HG03558 (cell line): ENCODE measurements around the gene ADAMTS2.

Source experiments
- ATAC-seq: cut with Tn5 transposase; IDR thresholded peaks from one replicate; pipeline ENCODE4 v1.9.1; 2021; ENCODE audit warnings: moderate number of reproducible peaks; ENCODE audit not compliant: unreplicated experiment; ENCODE audit errors: extremely low read depth

ADAMTS2 gene

GRCh38 chr5:179171251-179171815 lies 173.9 kb downstream of the ADAMTS2 start:
- ATAC-seq: no peak

GRCh38 chr5:179170606-179171005 lies 174.7 kb downstream of the ADAMTS2 start:
- ATAC-seq: no peak

GRCh38 chr5:179169836-179170235 lies 175.4 kb downstream of the ADAMTS2 start:
- ATAC-seq: no peak

GRCh38 chr5:179168664-179169063 lies 176.6 kb downstream of the ADAMTS2 start:
- ATAC-seq: no peak

GRCh38 chr5:179167871-179168451 lies 177.3 kb downstream of the ADAMTS2 start:
- ATAC-seq: no peak

GRCh38 chr5:179166886-179167841 lies 178.1 kb downstream of the ADAMTS2 start:
- no peak for ATAC-seq

GRCh38 chr5:179166171-179166885 lies 178.9 kb downstream of the ADAMTS2 start:
- no peak for ATAC-seq

GRCh38 chr5:179165421-179166170 lies 179.7 kb downstream of the ADAMTS2 start:
- ATAC-seq: no peak

GRCh38 chr5:179164331-179165311 lies 180.6 kb downstream of the ADAMTS2 start:
- no peak for ATAC-seq

GRCh38 chr5:179163236-179164155 lies 181.8 kb downstream of the ADAMTS2 start:
- no peak for ATAC-seq

- ATAC-seq: no peak
These were observed 182.7 kb downstream of the ADAMTS2 start for GRCh38 chr5:179162351-179163235.

GRCh38 chr5:179161901-179162300 lies 183.4 kb downstream of the ADAMTS2 start:
- no peak for ATAC-seq

- no peak for ATAC-seq
These were observed 184.7 kb downstream of the ADAMTS2 start for GRCh38 chr5:179160584-179160983.

GRCh38 chr5:179158556-179158955 lies 186.7 kb downstream of the ADAMTS2 start:
- no peak for ATAC-seq

GRCh38 chr5:179154991-179155955 lies 190.0 kb downstream of the ADAMTS2 start:
- ATAC-seq: no peak
